Thoracic aorta (tissue), 2 donors: Measurements from ENCODE around the gene CCDC191. TPM values are rescaled to one million over a fixed set of nuclear protein-coding genes. Genes with fewer than 3 reads are reported as not detected.

ENCODE experiments used
- ATAC-seq: fragments of 150-250 bp; one replicate; pipeline ENCODE4 v1.8.0; 2017; ENCODE audit warnings: low read depth; ENCODE audit not compliant: insufficient number of reproducible peaks, low FRiP score
- DNase-seq: peaks from one replicate; pipeline ENCODE4 v3.0.0-alpha.2; 2020; ENCODE audit warnings: low spot score
- H3K27ac ChIP-seq, 2 donors: fragments of 200-600 bp; sonication (generic); 1 replicate in 1 of 2; 2 replicates in 1 of 2; pipeline ENCODE4 v1.5.1; 2016; ENCODE audit warnings: mild to moderate bottlenecking in 2 of 2, moderate library complexity in 2 of 2
- H3K27me3 ChIP-seq: fragments of 200-600 bp; sonication (generic); replicated peaks from 2 replicates; pipeline ENCODE4 v1.6.0; 2016; ENCODE audit warnings: mild to moderate bottlenecking; ENCODE audit not compliant: insufficient read depth
- H3K36me3 ChIP-seq: fragments of 200-600 bp; sonication (generic); one replicate; pipeline ENCODE4 v1.5.1; 2016
- H3K4me1 ChIP-seq, 2 donors: fragments of 200-600 bp; sonication (generic); 1 replicate in 1 of 2; 2 replicates in 1 of 2; pipeline versions ENCODE4 v1.5.1 to v1.6.0; 2016; ENCODE audit warnings: low read depth in 2 of 2, mild to moderate bottlenecking in 1 of 2; ENCODE audit not compliant: control insufficient read depth in 1 of 2
- H3K4me3 ChIP-seq: fragments of 200-600 bp; sonication (generic); 2 replicates; pipeline ENCODE4 v1.5.1; 2016; ENCODE audit warnings: mild to moderate bottlenecking
- H3K9me3 ChIP-seq: fragments of 200-600 bp; sonication (generic); 2 replicates; pipeline ENCODE4 v1.5.1; 2016
- CTCF ChIP-seq: fragments of 200-600 bp; sonication (generic); IDR thresholded peaks from one replicate; pipeline ENCODE4 v1.5.1; 2019; ENCODE audit warnings: antibody characterized with exemption
- total RNA-seq, 2 donors: library from RNA; depleted of rRNA; stranded (reverse); fragments of >200 nt; gene quantifications; one replicate each; pipeline versions ENCODE4 v1.1.0 to v1.2.3, GENCODE V29; 2016

CCDC191 gene
- total RNA-seq, 2 donors from 2014 or later = 2.3 to 3.4 TPM

GRCh38 chr3:114035896-114036295 lies 20.4 kb downstream of the CCDC191 start:
- no peak for DNase-seq
- no peak for TF ChIP-seq CTCF
- no peak for ATAC-seq
- no peaks in the 10 kb centered on the region for H3K4me1 ChIP-seq
- no peaks in the 10 kb centered on the region for H3K9me3 ChIP-seq
- no peaks in the 10 kb centered on the region for H3K36me3 ChIP-seq
- no peak overlapping the region for H3K4me3 ChIP-seq
- no peak overlapping the region for H3K27ac ChIP-seq
- no peaks in the 10 kb centered on the region for H3K27me3 ChIP-seq

GRCh38 chr3:114034787-114035545 lies 21.4 kb downstream of the CCDC191 start:
- ATAC-seq (no peak), DNase-seq (no peak)
- no peaks in the 10 kb centered on the region for H3K4me1 ChIP-seq
- H3K4me3 ChIP-seq = no peak overlapping the region
- H3K27ac ChIP-seq = no peak overlapping the region
- no peaks in the 10 kb centered on the region for H3K27me3 ChIP-seq
- no peak for TF ChIP-seq CTCF
- no peaks in the 10 kb centered on the region for H3K9me3 ChIP-seq
- no peaks in the 10 kb centered on the region for H3K36me3 ChIP-seq

- Histone ChIP-seq H3K27me3 (no peaks in the 10 kb centered on the region), H3K36me3 (no peaks in the 10 kb centered on the region), H3K9me3 (no peaks in the 10 kb centered on the region), H3K4me1 (no peaks in the 10 kb centered on the region), H3K4me3 (no peak overlapping the region), H3K27ac (no peak overlapping the region)
- DNase-seq (no peak), ATAC-seq (no peak)
- no peak for TF ChIP-seq CTCF
Observed at GRCh38 chr3:114034211-114034610, 22.1 kb downstream of the CCDC191 start.

- Histone ChIP-seq H3K27ac (no peak overlapping the region), H3K9me3 (no peaks in the 10 kb centered on the region), H3K36me3 (no peaks in the 10 kb centered on the region), H3K4me3 (no peak overlapping the region), H3K4me1 (no peaks in the 10 kb centered on the region), H3K27me3 (no peaks in the 10 kb centered on the region)
- TF ChIP-seq CTCF = no peak
- no peak for ATAC-seq
- no peak for DNase-seq
Observed at GRCh38 chr3:114033721-114034120, 22.6 kb downstream of the CCDC191 start.

GRCh38 chr3:114026331-114026730 lies 30.0 kb downstream of the CCDC191 start:
- Histone ChIP-seq H3K4me1 (no peaks in the 10 kb centered on the region), H3K36me3 (no peaks in the 10 kb centered on the region), H3K9me3 (no peaks in the 10 kb centered on the region), H3K27me3 (no peaks in the 10 kb centered on the region), H3K4me3 (no peak overlapping the region), H3K27ac (no peak overlapping the region)
- no peak for DNase-seq
- ATAC-seq = no peak
- no peak for TF ChIP-seq CTCF
